Uterus (tissue), 4 donors: ENCODE data around the gene TMEM237. TPM values are rescaled to one million over a fixed set of nuclear protein-coding genes. Genes with fewer than 3 reads are reported as not detected.
A peak's percentile ranks its signal among the peaks of the same experiment; 100 is the strongest.

Experiments used
- DNase-seq, 2 donors: peaks; one replicate each; pipeline ENCODE4 v3.0.0-alpha.2; 2019 to 2020
- H3K27ac ChIP-seq, 2 donors: fragments of 200-600 bp; sonication (generic); 1 replicate in 1 of 2; 2 replicates in 1 of 2; pipeline ENCODE4 v1.5.1; 2016 to 2018
- H3K27me3 ChIP-seq, 2 donors: fragments of 200-600 bp; sonication (generic); one replicate each; pipeline ENCODE4 v1.5.1; 2018 to 2019; ENCODE audit warnings: control low read depth in 1 of 2
- H3K36me3 ChIP-seq, 2 donors: fragments of 200-600 bp; sonication (generic); one replicate each; pipeline ENCODE4 v1.5.1; 2019; ENCODE audit warnings: control low read depth in 1 of 2
- H3K4me1 ChIP-seq, 2 donors: fragments of 200-600 bp; sonication (generic); one replicate each; pipeline ENCODE4 v1.5.1; 2018 to 2019; ENCODE audit warnings: control low read depth in 1 of 2
- H3K4me3 ChIP-seq, 2 donors: fragments of 200-600 bp; sonication (generic); 1 replicate in 1 of 2; 2 replicates in 1 of 2; pipeline ENCODE4 v1.5.1; 2018 to 2019; ENCODE audit warnings: mild to moderate bottlenecking in 1 of 2
- H3K9me3 ChIP-seq, 2 donors: fragments of 200-600 bp; sonication (generic); one replicate each; pipeline ENCODE4 v1.5.1; 2019; ENCODE audit warnings: control low read depth in 1 of 2
- POLR2A ChIP-seq, 2 donors: fragments of 450-650 bp; IDR thresholded peaks; one replicate each; pipeline ENCODE4 v1.6.1; 2016; ENCODE audit warnings: antibody characterized with exemption in 2 of 2, mild to moderate bottlenecking in 1 of 2, moderate library complexity in 1 of 2
- intact Hi-C: fragments of 100-400 bp; cut with DNase I; formaldehyde crosslinking; loops from one replicate; pipeline ENCODE4 v1.15.1; 2023; ENCODE audit warnings: low total_unique reads
- total RNA-seq, 4 donors: library from RNA; depleted of rRNA in 3 of 4; stranded (reverse); fragments of >200 nt in 3 of 4; gene quantifications; one replicate each; pipeline versions ENCODE4 v1.1.0 to v1.2.4, GENCODE V29; 2014 to 2023
- TF ChIP-seq, protein P1 (sequence below), 4 experiments: fragments of 200-600 bp in 2 of 4; fragments of 450-650 bp in 2 of 4; sonication (generic) in 2 of 4; IDR thresholded peaks; one replicate each; pipeline ENCODE4 v1.5.1; 2016 to 2019; ENCODE audit warnings: antibody characterized with exemption in 4 of 4, mild to moderate bottlenecking in 2 of 4, moderate library complexity in 1 of 4
- donor health status: DM: yes; HTN: yes; CAD: no.

TMEM237 gene
- total RNA-seq, 4 donors from 2014 or later, result 7.2 to 52.1 (median 26.0) TPM

- Histone ChIP-seq H3K4me3 (no peak overlapping the region), H3K4me1 (no peaks in the 10 kb centered on the region), H3K9me3 (no peaks in the 10 kb centered on the region), H3K27me3 (no peaks in the 10 kb centered on the region), H3K27ac (no peak overlapping the region), H3K36me3 (no peaks in the 10 kb centered on the region)
- no peak for DNase-seq
- TF ChIP-seq POLR2A (IDR thresholded peaks at IDR 0.05), result no peak
- TF ChIP-seq, protein P1, sequence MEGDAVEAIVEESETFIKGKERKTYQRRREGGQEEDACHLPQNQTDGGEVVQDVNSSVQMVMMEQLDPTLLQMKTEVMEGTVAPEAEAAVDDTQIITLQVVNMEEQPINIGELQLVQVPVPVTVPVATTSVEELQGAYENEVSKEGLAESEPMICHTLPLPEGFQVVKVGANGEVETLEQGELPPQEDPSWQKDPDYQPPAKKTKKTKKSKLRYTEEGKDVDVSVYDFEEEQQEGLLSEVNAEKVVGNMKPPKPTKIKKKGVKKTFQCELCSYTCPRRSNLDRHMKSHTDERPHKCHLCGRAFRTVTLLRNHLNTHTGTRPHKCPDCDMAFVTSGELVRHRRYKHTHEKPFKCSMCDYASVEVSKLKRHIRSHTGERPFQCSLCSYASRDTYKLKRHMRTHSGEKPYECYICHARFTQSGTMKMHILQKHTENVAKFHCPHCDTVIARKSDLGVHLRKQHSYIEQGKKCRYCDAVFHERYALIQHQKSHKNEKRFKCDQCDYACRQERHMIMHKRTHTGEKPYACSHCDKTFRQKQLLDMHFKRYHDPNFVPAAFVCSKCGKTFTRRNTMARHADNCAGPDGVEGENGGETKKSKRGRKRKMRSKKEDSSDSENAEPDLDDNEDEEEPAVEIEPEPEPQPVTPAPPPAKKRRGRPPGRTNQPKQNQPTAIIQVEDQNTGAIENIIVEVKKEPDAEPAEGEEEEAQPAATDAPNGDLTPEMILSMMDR (IDR thresholded peaks at IDR 0.05), result no peak
- intact Hi-C loops, result no loop called here
Measured at GRCh38 chr2:201654616-201655384, 11.5 kb upstream of the TMEM237 start.

GRCh38 chr2:201653221-201653620 lies 9.9 kb upstream of the TMEM237 start:
- Histone ChIP-seq H3K36me3 (no peaks in the 10 kb centered on the region), H3K9me3 (no peaks in the 10 kb centered on the region), H3K4me1 (no peaks in the 10 kb centered on the region), H3K27me3 (no peaks in the 10 kb centered on the region), H3K4me3 (no peak overlapping the region), H3K27ac (peak overlapping the region; percentile 48 to 72)
- intact Hi-C loops, result no loop called here
- DNase-seq, result no peak
- TF ChIP-seq, protein P1 (IDR thresholded peaks at IDR 0.05), result no peak
- no peak for TF ChIP-seq POLR2A (IDR thresholded peaks at IDR 0.05)

- Histone ChIP-seq H3K4me1 (no peaks in the 10 kb centered on the region), H3K27ac (no peak overlapping the region), H3K9me3 (no peaks in the 10 kb centered on the region), H3K36me3 (no peaks in the 10 kb centered on the region), H3K27me3 (no peaks in the 10 kb centered on the region), H3K4me3 (no peak overlapping the region)
- no peak for DNase-seq
- TF ChIP-seq POLR2A (IDR thresholded peaks at IDR 0.05), result no peak
- TF ChIP-seq, protein P1 (IDR thresholded peaks at IDR 0.05), result no peak
- intact Hi-C loops, result no loop called here
Measured at GRCh38 chr2:201649442-201649841, 6.1 kb upstream of the TMEM237 start.

DNA sequence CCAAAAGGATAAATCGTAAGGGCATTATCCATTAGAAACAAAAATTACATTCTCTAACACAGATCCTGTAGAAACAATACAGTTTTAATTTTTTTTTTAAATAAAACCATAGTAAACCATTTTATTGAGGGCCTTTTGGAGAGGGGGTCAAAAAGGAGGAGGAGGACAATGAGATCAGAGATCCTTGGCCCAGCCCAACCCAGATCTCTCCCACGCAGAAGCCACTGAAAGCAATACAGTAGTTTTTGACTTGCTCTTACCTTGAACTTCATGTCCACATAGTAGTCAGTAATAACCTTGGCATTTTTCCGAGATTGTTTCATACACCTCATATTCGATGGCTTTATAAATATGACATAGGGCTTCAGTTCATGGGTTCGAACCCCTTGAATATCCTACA lies 4.1 kb upstream of the TMEM237 start:
- H3K4me3 ChIP-seq, result no peak overlapping the region
- DNase-seq, result no peak
- H3K27me3 ChIP-seq, result no peaks in the 10 kb centered on the region
- no peaks in the 10 kb centered on the region for H3K4me1 ChIP-seq
- intact Hi-C loops, result no loop called here
- no peaks in the 10 kb centered on the region for H3K36me3 ChIP-seq
- no peak overlapping the region for H3K27ac ChIP-seq
- TF ChIP-seq POLR2A (IDR thresholded peaks at IDR 0.05), result no peak
- TF ChIP-seq, protein P1 (IDR thresholded peaks at IDR 0.05), result no peak
- H3K9me3 ChIP-seq, result no peaks in the 10 kb centered on the region

GRCh38 chr2:201644001-201644400 lies 698 bp upstream of the TMEM237 start:
- H3K9me3 ChIP-seq, result no peaks in the 10 kb centered on the region
- peak overlapping the region; percentile 82 to 94 for H3K4me3 ChIP-seq
- no peaks in the 10 kb centered on the region for H3K27me3 ChIP-seq
- H3K36me3 ChIP-seq, result no peaks in the 10 kb centered on the region
- no peaks in the 10 kb centered on the region for H3K4me1 ChIP-seq
- H3K27ac ChIP-seq, result peak overlapping the region; percentile 96 to 98
- TF ChIP-seq POLR2A (IDR thresholded peaks at IDR 0.05), result peak in 1 of 2 donors; percentile 26
- TF ChIP-seq, protein P1 (IDR thresholded peaks at IDR 0.05), result no peak
- DNase-seq, result peak; percentile 51 to 65
- intact Hi-C loops, result no loop called here
